Stimulated activated CD4-positive, alpha-beta T cell treated with anti-CD3 and anti-CD28 coated beads, Interleukin-1b, Interleukin-23, amount 100 ng/mL, for 48 hours (primary cell): ENCODE results near the gene RAD18.

Experiments used
- DNase-seq: peaks from one replicate; pipeline ENCODE4 v3.0.0-alpha.2; 2020

The RAD18 gene

DNA sequence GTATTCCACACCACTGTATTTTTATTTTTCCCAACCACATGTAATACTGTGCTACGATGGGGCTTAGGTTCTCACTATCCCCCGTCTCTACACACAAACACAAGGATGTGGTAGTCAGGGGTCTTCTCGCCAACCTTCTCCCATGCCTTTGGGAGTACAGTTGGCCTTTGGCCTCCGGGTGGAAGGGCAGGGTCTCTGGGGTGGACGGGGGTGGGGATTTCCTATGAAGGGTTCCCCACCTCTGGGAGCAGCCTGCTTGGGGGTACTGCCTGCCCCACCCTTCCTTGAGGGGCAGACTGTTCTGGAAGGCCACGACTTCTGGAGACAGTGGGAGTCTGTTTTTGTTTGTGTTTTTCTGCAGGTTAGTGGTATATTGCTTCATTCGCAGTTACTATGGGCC lies 21.3 kb upstream of the RAD18 start:
- DNase-seq = no peak

DNA sequence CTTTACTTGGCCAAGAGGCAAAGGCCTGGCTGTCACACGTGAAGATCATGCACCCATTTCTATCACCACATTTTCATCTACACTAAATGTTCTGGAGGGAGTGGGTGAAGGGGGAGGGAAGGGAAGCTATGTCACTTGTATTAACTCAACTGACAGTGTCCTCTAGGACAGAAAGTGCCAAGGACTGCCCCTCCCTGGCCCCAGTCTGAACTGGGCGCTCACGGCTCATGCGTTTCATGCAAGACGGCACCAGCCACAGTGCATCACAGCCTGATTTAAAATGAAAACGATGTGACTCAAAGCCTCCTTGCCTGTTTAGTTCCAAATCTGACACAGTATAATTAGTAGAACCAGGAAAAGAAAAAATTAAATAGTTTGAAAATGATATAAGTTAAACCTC lies 20.8 kb upstream of the RAD18 start:
- no peak for DNase-seq

DNA sequence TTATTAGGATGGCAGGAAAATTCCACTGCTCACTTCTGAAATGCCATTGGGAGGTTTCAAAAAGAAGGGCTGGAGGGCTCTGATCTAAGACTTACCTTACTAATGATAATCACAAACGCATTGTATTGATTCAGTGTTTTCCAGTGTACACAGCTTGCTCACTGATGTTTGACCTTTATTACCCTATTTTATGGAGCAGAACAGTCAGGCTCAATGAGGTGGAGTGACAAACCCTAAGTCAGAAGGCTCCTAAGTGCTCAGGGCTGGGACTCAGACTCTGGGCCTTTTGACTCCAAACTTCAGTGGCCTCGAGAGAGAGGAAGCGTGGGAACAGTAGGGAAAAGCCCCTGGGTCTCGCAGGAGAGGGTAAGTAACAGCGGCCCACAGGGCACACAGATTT lies 20.3 kb upstream of the RAD18 start:
- no peak for DNase-seq

DNA sequence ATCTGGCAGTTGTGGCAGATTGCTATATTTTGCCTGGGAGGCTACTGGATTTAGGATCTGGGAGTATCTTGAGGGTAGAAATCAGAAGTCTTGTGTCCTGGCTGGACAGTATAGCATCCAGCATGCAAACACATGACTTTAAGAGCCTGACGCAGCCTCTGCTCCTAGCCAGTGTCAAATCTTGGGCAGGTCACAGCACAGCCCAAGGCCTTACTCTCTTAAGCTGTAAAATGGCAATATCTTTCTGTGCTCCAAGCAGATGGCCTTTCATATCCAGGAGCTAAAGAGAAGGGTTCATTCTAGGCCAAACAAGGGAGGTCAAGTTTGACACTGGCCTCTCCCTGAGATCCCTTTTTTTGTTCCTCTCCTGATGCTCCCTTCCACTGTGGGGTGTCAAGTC lies 19.8 kb upstream of the RAD18 start:
- no peak for DNase-seq

DNA sequence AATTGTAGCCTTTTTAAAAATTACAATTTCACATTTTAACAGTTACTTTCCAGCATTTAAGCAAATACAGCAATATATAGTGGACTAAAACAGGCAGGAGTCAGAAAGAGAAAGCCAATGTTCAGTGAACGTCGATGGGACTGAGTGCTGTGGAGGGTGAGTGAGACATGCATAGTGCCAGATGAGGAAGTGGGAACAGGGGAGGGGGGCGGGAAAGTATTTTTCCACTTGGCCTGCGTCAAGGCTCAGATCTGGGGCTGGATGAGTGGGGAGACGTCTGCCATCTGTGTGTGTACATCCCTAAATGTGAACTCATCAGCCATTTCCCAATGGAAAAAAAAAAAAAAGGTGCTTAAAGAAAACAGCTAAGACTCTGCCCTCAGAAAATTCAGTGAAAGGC lies 19.2 kb upstream of the RAD18 start:
- no peak for DNase-seq

DNA sequence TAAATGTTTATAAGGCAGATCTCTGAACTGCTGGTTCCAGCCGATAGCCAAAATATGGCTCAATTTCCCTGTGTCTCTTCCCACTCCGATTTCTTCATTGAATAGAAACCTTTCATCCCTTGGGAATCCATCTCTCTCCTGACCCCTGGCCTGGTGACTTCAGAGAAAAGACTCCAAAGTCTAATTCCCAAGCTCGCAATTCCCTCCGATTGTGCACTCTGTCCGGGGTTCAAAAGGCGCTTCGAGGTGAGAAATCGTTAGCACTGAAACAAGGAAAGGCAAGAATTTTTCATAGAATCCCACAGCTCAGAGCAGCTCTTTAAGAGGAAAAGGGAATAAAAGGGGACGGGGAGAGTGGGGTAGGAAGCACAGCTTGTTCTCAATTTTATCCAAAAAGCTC lies 18.4 kb upstream of the RAD18 start:
- no peak for DNase-seq

DNA sequence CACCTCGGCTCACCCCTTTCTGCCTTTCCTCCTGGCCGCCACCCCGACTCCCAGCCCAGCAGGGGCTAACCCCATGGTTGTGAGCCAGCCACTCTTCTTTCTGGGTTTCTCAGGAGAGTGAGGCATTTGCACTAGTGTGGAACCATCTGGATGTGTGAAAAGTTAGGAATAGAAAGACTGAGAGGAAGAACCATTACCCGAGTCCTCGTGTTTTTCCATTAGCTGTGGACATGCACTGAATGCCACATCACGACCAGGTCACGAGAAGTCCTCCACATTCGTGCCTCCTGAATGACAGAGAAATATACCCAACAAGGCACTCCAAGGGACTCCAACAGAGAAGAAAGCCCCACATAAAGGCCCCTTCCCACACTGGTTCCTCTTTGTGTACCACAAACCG lies 18.0 kb upstream of the RAD18 start:
- no peak for DNase-seq

DNA sequence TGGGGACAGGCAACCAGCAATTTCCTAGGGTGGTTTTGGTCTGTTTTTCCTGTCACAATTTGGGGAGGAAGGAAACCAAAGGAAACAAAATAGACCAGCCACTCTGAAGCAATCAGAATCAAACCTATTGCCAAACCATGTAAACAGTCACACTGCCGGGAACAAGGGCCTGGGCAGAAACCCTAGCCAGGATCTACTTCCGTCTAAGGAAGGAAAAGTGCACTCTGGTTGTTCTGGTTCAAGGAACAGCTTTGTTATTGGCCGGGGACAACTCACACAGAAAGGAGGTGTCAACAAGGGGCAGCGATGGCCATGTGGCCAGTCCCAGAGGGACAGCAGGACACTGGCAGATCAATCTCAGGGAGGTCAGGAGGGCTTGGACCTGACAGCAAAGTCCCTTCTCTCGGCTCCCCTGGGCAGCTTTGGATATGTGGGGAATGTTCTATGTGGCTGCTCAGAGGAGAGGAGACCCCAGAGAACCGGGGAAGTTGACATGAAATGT lies 17.5 kb upstream of the RAD18 start:
- no peak for DNase-seq

DNA sequence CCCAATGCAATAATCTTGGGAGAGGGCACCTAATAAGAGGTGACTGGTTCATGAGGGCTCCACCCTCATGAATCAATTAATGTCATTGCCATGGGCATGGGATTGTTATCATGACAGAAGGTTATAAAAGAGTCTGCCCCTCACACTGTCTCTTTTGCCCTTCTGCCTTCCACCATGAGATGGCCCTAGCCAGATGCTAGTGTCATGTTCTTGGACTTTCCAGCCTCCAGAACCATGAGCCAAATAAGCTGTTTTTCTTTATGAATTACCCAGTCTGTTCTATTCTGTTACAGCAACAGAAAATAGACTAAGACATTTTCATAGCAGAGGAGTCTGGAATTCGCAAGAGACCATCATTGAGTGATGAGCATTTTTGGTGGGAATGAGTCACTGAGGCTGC lies 16.0 kb upstream of the RAD18 start:
- DNase-seq = no peak

DNA sequence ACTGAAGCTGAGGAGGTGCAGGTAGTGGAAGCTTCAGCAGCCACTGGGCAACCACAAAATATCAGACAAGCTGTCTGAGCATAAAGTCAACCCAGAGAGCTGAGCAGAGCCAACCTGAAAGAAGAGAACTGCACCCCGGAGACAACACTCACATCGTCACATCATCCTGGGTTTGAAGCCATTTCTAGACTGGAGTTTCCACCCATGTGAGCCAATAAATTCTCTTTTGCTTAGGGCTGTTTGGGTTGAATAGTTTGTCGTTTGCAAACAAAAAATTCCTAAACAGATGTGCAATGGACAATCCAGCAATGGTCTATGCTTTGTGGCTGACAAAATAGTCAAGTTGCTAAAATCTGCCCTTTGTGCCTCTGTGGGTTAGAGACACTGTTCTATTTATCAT lies 15.3 kb upstream of the RAD18 start:
- DNase-seq = no peak

DNA sequence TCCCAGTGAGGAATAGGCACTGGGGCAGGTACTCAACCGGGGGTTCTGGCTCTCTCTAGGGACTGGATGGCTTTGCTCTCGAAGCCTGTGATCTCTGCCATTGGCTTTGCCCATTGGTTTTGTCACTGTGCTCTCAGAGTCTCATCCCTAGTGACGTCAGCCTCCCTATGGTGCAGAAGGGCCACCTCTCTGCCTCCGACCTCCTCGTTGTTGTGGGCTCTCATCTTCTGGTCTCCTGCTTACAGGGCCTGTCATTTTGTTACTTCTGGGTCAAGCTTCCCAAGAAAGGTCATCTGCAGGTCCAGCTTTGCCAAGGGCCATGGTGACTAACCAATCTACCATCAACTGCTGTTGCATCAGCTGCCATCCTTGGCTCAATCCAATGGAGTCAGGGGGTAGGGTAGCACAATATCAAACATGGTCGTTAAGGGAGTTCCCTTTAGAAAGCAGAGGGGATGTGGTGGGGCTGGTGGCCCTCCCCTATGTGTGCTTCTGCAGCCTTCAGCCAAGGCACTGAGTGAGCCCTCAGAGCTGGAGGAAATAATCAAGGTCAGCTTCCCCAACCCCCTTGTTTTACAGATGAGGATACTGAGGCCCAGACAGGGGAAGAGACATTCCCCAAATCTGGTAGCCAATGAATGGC lies 13.4 kb upstream of the RAD18 start:
- DNase-seq = no peak

DNA sequence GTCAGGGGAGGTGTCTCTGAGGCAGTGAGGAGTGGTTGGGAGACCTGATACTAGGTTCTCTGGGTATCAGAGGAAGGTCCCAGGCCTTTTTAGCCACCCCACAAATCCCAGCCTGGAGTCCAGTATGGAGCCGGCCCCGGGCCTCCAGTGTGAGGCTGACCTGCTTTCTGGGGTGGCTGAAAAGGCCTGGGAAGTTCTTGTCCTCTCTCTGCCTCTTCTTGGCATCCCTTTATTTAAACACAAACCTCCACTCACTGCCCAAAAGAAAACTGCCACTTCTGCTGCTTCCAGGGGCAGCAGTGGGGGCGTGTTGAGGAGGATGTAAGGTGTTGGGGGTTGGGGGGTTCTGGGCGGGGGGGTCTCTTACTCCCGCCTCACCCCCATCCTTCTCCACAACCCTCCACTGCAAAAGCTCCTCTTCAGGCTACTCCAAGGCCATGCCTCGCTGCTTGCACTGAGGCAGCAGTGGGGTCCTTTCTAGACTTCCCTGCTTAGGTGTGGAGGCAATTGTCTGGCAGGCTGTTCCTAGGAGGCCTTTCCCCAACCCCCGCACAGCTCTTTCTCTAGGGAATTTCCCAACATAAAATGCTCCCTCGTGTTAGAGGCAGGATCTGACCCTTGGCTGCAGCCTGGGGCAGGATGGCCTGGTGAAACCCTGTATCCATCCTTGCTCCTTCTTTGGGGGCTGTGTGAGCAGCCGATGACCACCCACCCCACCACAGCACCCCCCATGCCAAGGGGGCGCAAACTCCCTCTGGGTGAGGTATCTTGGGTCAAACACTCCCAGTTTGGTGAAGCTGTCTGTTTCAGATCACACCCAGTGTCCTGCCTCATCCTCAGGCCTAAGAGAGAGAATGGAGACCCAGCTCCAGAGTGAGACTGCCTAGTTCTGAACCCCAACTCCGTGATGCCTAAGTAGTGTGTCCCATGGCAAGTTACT lies 12.1 kb upstream of the RAD18 start:
- no peak for DNase-seq

DNA sequence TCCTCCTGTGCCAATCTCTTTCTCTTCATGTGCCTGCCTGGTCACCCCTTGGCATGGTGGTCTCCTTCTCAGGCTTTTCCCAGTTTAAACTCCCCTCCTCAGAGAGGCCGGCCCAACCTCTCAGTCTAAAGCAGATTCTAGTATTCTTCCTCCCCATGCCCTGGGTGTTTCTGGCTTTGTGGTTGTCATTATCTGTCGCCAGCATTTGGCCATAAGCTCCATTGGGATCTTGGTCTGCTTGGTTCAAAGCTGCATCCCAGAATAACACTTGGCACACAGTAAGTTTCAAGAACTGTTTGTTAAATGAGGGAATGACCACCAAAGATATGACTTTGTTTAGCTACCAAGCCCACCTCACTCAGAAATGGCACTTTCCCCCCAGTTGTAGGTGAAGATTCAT lies 11.2 kb upstream of the RAD18 start:
- no peak for DNase-seq

DNA sequence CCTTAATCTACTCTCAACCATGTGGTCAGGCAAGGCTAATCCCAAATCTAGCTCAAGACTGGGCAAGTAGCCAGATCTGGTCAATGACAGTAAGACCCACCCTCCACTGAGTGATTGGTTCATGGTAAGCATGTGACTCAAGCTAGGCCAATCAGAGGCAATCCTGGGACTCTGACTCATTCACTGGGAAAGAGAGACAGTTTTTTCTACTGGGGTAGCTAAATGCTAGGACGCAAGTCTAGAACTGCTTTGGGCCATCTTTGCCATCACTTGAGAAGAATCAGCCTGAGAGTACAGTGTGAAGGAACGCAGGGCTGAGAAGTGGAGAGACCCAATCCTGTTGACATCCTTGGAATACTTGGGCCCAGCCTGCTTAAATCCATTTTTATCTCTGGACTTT lies 9.4 kb upstream of the RAD18 start:
- no peak for DNase-seq

DNA sequence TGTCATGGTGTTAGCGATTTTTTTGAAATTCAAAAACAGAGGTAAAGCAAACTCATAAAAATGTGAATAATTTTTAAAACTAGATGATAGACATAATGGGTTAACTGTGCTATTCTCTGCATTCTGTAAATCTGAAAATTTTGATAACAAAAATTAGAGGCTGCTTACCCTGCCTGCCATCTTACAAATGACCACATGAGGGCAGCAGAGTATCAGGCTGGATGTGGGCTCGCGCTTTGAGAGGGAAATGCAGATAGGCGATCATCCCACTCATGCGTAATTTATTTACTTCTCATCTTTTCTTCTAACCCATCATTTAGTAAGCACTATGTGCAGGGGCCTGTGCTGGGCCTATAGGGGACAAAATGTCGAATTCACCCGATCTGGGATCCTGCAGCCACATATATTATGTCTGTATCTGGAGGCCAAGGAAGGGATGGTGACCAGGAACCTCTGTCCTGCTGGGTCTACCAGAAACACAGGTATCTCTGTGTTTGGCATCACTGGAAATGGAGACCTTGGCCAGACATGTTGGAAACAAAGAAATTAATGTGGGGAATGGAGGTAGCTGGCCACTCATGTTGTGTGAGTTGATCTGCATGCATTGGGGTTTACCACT lies 7.8 kb upstream of the RAD18 start:
- peak; percentile 72 for DNase-seq

DNA sequence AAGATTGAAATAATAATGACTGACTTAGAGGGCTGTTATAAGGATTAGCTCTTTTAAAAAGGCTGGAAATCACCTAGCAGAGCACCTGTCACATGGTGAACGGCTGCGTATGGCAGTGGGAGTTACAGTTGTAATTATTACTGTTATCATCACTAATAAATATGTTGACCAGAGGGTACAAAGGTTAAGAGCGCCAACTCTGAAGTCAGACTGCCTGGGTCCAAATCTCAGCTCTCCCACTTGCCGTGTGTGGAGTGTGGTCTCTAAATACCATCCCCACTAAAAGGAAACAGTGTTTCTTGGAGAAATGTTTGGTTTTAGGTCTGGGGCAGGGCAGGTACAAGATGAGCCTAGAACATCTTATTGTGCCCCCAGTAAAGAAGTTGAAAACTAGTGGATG lies 6.0 kb upstream of the RAD18 start:
- no peak for DNase-seq

DNA sequence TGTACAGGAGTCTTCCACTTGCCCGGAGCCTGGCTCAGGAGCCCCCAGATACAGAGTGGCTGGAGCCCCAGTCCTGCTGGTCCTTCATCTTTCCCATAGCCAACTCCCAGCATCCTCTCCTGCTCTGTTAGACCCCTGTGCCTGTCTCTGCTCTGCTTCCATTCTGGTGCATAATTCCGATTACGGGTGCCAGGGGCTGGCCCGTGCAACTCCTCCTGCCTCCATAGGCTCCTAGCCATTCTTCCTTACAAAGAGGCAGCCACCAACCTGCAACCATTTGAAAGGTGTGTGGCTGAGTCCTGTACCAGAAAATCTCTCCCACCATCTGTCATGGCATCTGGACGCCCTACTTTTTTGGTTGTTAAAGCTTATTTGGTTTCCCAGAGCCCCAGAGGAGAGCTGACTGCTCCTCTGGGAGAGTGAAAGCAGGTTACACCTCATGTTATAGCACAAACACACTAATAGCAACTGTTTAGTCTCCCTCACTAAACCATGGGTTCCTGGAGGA lies 5.2 kb upstream of the RAD18 start:
- DNase-seq = no peak

DNA sequence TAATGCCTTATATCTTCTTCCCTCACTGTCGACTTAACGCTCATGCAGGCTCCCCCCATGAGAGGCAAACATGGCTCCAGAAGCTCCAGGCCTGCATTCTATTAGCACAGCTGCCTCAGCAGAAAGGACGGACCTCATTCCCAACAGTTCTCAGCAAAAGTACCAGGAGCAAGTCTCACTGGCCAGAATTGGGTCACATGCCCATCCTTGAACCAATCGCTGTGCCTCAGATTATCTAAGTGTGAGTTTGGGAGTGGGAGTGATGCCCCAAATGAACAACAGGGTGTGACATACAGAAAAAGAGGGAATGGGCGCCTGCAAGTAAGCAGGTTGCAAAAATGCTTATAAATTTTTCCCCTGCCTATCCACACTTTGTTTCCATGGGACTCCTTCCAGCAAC lies 4.3 kb upstream of the RAD18 start:
- DNase-seq = no peak

DNA sequence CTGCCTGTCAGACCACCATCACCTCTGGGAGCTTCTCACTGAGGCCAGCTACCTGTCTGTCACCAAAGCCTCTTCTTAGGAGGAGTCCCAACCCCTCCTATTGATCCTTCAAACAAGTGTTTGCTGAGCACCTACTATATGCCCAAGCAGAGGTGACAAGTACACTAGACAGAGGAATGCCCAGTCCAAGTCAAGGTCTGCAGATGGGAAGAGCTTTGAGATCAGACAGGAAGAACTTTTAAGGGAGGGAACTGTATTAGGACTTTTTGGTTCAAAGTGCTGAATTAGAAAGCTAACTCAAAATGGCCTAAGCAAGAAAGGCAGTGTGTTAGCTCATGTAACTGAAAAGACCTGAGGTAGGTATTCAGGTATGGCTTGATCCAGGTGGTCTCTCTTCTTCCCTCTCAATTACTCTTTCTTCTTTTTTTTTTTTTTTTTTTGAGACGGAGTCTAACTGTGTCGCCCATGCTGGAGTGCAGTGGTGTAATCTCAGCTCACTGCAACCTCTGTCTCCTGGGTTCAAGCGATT lies 3.6 kb upstream of the RAD18 start:
- DNase-seq = no peak

DNA sequence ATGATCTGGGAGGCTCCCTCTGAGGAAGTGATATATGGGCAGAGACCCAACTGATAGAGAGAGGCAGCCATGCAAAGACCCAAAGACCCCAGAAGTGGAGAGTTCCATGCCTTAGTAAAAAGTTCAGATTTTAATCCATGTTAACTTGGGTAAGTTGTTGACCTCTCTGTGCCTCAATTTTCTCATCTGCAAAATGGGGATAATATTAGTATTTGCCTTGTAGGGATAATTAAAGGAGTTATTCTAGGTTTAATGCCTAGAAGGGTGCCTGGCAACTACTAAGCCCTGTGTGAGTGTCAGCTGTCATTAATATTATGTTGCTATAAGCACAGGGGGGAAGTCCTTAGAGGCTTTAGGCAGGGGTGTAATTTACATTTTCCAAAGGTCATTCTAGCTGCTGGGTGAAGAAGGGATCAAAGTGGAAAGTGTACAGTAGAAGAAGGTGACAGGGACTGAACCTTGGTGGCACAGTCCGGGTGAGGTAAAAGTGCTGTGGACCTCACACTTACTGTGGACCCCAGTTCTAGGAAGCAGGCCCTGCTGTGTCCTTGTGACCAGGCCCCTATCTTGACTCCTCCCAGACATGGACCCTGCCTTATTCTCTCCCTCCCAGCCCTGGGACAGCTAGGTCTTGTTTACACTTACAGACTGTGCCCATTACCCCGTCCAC lies 3.0 kb upstream of the RAD18 start:
- DNase-seq = no peak

DNA sequence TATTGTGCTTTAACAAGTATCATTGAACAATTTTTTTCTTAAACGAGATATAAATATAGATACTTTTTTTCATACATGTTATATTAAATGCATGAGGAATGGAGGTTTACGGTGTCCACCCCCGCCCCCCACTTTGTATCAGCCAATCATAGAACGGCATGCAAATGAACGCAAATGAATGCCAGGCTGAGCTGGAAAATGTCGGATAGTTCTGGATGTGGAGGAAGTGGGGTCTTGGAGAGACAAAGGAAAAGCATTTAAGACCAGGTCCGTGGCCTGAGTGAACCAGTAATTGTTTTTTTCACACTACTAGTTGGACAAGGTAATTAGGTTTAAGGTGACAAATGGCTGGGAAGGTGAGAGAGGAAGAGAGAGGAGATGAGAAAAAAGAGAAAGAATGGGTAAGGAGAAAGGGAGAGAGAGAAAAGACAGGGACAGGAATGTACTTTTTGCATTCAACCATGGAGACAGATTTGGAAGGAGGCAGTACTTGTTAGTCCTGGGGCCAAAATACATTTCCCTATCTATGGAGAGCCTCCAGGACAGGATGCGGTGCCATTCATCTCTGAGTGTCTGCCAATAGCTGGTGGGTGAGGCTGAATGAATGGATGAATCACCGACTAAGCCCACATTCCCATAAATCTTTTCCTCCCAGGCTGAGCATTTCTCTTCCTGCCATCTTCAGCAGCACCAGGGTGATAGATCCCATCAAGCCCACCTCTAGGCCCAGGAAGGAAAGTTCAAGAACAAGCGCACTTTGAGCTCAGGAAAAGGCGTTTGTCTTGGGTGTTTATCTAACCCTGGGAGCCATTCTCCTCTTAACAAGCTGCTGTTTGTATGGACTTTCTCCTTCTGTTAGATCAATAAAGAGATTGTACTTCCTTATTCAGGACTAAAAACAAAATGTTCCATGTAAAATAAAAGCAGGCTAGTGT lies 1.4 kb upstream of the RAD18 start:
- no peak for DNase-seq
